Fibroblast of pulmonary artery (primary cell): ENCODE results near the gene VIL1.

Experiments used
- DNase-seq: peaks from one replicate; pipeline ENCODE4 v3.0.0-alpha.2; 2010; ENCODE audit warnings: low read depth
- H3K4me3 ChIP-seq: replicated peaks from 2 replicates; pipeline ENCODE4 v1.5.1; 2011; ENCODE audit warnings: low read depth, mild to moderate bottlenecking, control low read depth, low read length, moderate library complexity
- CTCF ChIP-seq: IDR thresholded peaks from 2 replicates; pipeline ENCODE4 v1.5.1; 2011; ENCODE audit warnings: mild to moderate bottlenecking, control low read depth, low read length, inconsistent platforms; ENCODE audit errors: missing control alignments

The VIL1 gene

GRCh38 chr2:218430721-218431120 lies 11.8 kb downstream of the VIL1 start:
- no peak for DNase-seq
- TF ChIP-seq CTCF = no peak
- H3K4me3 ChIP-seq = no peak overlapping the region

- DNase-seq = no peak
- no peak overlapping the region for H3K4me3 ChIP-seq
- no peak for TF ChIP-seq CTCF
These were observed 13.0 kb downstream of the VIL1 start for GRCh38 chr2:218431878-218432277.

- no peak for TF ChIP-seq CTCF
These were observed 13.9 kb downstream of the VIL1 start for GRCh38 chr2:218432676-218433365.

GRCh38 chr2:218434456-218434855 lies 15.5 kb downstream of the VIL1 start:
- no peak for TF ChIP-seq CTCF
- H3K4me3 ChIP-seq = no peak overlapping the region
- no peak for DNase-seq

More at GRCh38 chr2:218432676-218433365, 13.9 kb downstream of the VIL1 start:
- DNase-seq = no peak
- H3K4me3 ChIP-seq = no peak overlapping the region

- DNase-seq = no peak
These were observed 16.4 kb downstream of the VIL1 start for GRCh38 chr2:218435003-218435982.

GRCh38 chr2:218436992-218437391 lies 18.1 kb downstream of the VIL1 start:
- no peak for TF ChIP-seq CTCF
- no peak for DNase-seq
- H3K4me3 ChIP-seq = no peak overlapping the region

More at GRCh38 chr2:218435003-218435982, 16.4 kb downstream of the VIL1 start:
- H3K4me3 ChIP-seq = no peak overlapping the region
- no peak for TF ChIP-seq CTCF
